H1 (cell line): ENCODE results near the gene BOK. TPM values are rescaled to one million over a fixed set of nuclear protein-coding genes. Genes with fewer than 3 reads are reported as not detected.

Source experiments
- CTCF ChIA-PET: fragments of 300-600 bp; sonication (Branson Sonifier 250); formaldehyde crosslinking; loops from one replicate; lab custom pipeline; 2021; ENCODE audit not compliant: partially characterized antibody; lab: Charles Lee
- POLR2A ChIA-PET: fragments of 300-600 bp; sonication (Branson Sonifier 250); formaldehyde crosslinking; loops from one replicate; lab custom pipeline; 2021; ENCODE audit warnings: inconsistent platforms; ENCODE audit not compliant: partially characterized antibody; lab: Charles Lee
- DNase-seq, 2 experiments: peaks; one replicate each; pipeline versions ENCODE4 v3.0.0 to v3.0.0-alpha.2; 2010 to 2022; ENCODE audit warnings: low spot score in 2 of 2, low read depth in 1 of 2, mixed read lengths in 1 of 2
- FAIRE-seq: peaks from 2 replicates; lab custom pipeline; 2011; peaks lifted over from hg19 to GRCh38; lab: Jason Lieb, UNC
- H2AFZ ChIP-seq: 2 replicates; pipeline ENCODE4 v1.8.1; 2012; ENCODE audit warnings: low read length, inconsistent platforms
- H2AK5ac ChIP-seq: 2 replicates; pipeline ENCODE4 v1.6.1; 2013; ENCODE audit warnings: low read depth, low read length
- H2BK120ac ChIP-seq: replicated peaks from 2 replicates; pipeline ENCODE3; 2013; ENCODE audit warnings: low read depth, low read length, inconsistent platforms
- H2BK12ac ChIP-seq: 2 replicates; pipeline ENCODE4 v1.6.1; 2013; ENCODE audit warnings: low read depth, low read length
- H2BK15ac ChIP-seq: 2 replicates; pipeline ENCODE4 v1.6.1; 2013; ENCODE audit warnings: low read length
- H2BK20ac ChIP-seq: 2 replicates; pipeline ENCODE4 v1.6.1; 2013; ENCODE audit warnings: low read length
- H2BK5ac ChIP-seq: 2 replicates; pipeline ENCODE4 v1.6.1; 2013; ENCODE audit warnings: low read depth, low read length
- H3K14ac ChIP-seq: 2 replicates; pipeline ENCODE4 v1.6.1; 2013; ENCODE audit warnings: inconsistent platforms; ENCODE audit not compliant: insufficient read length
- H3K18ac ChIP-seq: 2 replicates; pipeline ENCODE4 v1.6.1; 2013; ENCODE audit warnings: low read length; ENCODE audit errors: extremely low read depth
- H3K23ac ChIP-seq: 2 replicates; pipeline ENCODE4 v1.6.1; 2013; ENCODE audit warnings: inconsistent platforms; ENCODE audit not compliant: insufficient read length
- H3K23me2 ChIP-seq: 2 replicates; pipeline ENCODE4 v1.6.1; 2013; ENCODE audit warnings: low read depth, low read length
- H3K27ac ChIP-seq: 2 replicates; pipeline ENCODE4 v1.6.1; 2011; ENCODE audit warnings: low read depth, low read length, inconsistent platforms
- H3K27me3 ChIP-seq, 4 experiments: replicated peaks in 1 of 4; 1 replicate in 1 of 4; 2 replicates in 3 of 4; pipeline versions ENCODE4 v1.6.1 to v1.8.1; 2011 to 2013; ENCODE audit warnings: low read length in 3 of 4, mild to moderate bottlenecking in 3 of 4, inconsistent platforms in 2 of 4, mixed read lengths in 2 of 4, moderate library complexity in 1 of 4; ENCODE audit not compliant: control insufficient read depth in 3 of 4, insufficient read depth in 3 of 4; ENCODE audit errors: extremely low read depth in 1 of 4
- H3K36me3 ChIP-seq, 4 experiments: 2 replicates each; pipeline versions ENCODE4 v1.6.1 to v1.8.1; 2011 to 2013; ENCODE audit warnings: mild to moderate bottlenecking in 4 of 4, low read length in 3 of 4, moderate library complexity in 2 of 4, control low read depth in 1 of 4, inconsistent platforms in 1 of 4; ENCODE audit not compliant: insufficient read depth in 4 of 4, control insufficient read depth in 2 of 4
- H3K4ac ChIP-seq: replicated peaks from 2 replicates; pipeline ENCODE3; 2013; ENCODE audit warnings: low read length, low read depth, mixed read lengths, inconsistent platforms; ENCODE audit not compliant: insufficient read length
- H3K4me1 ChIP-seq, 4 experiments: replicated peaks in 1 of 4; 1 replicate in 1 of 4; 2 replicates in 3 of 4; pipeline versions ENCODE4 v1.6.1 to v1.8.1; 2011 to 2013; ENCODE audit warnings: low read length in 3 of 4, inconsistent platforms in 2 of 4, mixed read lengths in 1 of 4; ENCODE audit not compliant: insufficient read depth in 4 of 4, control insufficient read depth in 3 of 4
- H3K4me2 ChIP-seq, 2 experiments: 2 replicates each; pipeline versions ENCODE4 v1.6.1 to v1.8.1; 2011 to 2013; ENCODE audit warnings: low read depth in 2 of 2, low read length in 2 of 2, control low read depth in 1 of 2, inconsistent platforms in 1 of 2, mild to moderate bottlenecking in 1 of 2; ENCODE audit not compliant: insufficient read depth in 1 of 2
- H3K4me3 ChIP-seq, 4 experiments: fragments of 200-600, 300-600 bp in 1 of 4; sonication (generic), shearing (Covaris generic), sonication (Bioruptor Twin) in 1 of 4; 2 replicates each; pipeline versions ENCODE4 v1.5.1 to v1.8.1; 2011 to 2016; ENCODE audit warnings: low read length in 4 of 4, low read depth in 3 of 4, control low read depth in 2 of 4, inconsistent platforms in 2 of 4, mild to moderate bottlenecking in 2 of 4, mixed read lengths in 1 of 4, moderate library complexity in 1 of 4; ENCODE audit not compliant: insufficient read depth in 2 of 4; ENCODE audit errors: extremely low read depth in 1 of 4
- H3K56ac ChIP-seq: replicated peaks from 2 replicates; pipeline ENCODE3; 2013; ENCODE audit warnings: low read depth, mild to moderate bottlenecking, mixed read lengths, low read length, inconsistent platforms; ENCODE audit not compliant: insufficient read length
- H3K79me1 ChIP-seq: 2 replicates; pipeline ENCODE4 v1.6.1; 2013; ENCODE audit warnings: low read depth, low read length, control low read depth
- H3K79me2 ChIP-seq, 2 experiments: 2 replicates each; pipeline versions ENCODE4 v1.6.1 to v1.8.1; 2012 to 2013; ENCODE audit warnings: low read length in 2 of 2, mild to moderate bottlenecking in 2 of 2, inconsistent platforms in 1 of 2; ENCODE audit not compliant: insufficient read depth in 2 of 2, control insufficient read depth in 1 of 2
- H3K9ac ChIP-seq, 4 experiments: replicated peaks in 1 of 4; 1 replicate in 1 of 4; 2 replicates in 3 of 4; pipeline versions ENCODE4 v1.6.1 to v1.8.1; 2011 to 2013; ENCODE audit warnings: low read depth in 3 of 4, low read length in 3 of 4, control low read depth in 2 of 4, mild to moderate bottlenecking in 2 of 4, moderate library complexity in 2 of 4, inconsistent platforms in 1 of 4; ENCODE audit errors: extremely low read depth in 1 of 4
- H3K9me3 ChIP-seq, 2 experiments: 2 replicates each; pipeline versions ENCODE4 v1.6.1 to v1.8.1; 2012 to 2013; ENCODE audit warnings: mild to moderate bottlenecking in 2 of 2, moderate library complexity in 2 of 2, control low read depth in 1 of 2, inconsistent platforms in 1 of 2, low read depth in 1 of 2, low read length in 1 of 2, mixed read lengths in 1 of 2; ENCODE audit not compliant: insufficient read depth in 2 of 2
- H4K20me1 ChIP-seq, 2 experiments: replicated peaks in 1 of 2; 2 replicates each; pipeline versions ENCODE3 to v1.8.1; 2011 to 2013; ENCODE audit warnings: inconsistent platforms in 2 of 2, low read length in 2 of 2, mild to moderate bottlenecking in 1 of 2; ENCODE audit not compliant: insufficient read depth in 2 of 2, control insufficient read depth in 1 of 2
- H4K5ac ChIP-seq: 2 replicates; pipeline ENCODE4 v1.6.1; 2013; ENCODE audit warnings: low read length, low read depth, mixed read lengths, inconsistent platforms; ENCODE audit not compliant: insufficient read length
- H4K8ac ChIP-seq: 2 replicates; pipeline ENCODE4 v1.8.0; 2013; ENCODE audit warnings: mild to moderate bottlenecking, moderate library complexity, low read length, inconsistent platforms; ENCODE audit not compliant: insufficient read depth; ENCODE audit errors: extremely low read depth
- H4K91ac ChIP-seq: replicated peaks from 2 replicates; pipeline ENCODE3; 2013; ENCODE audit warnings: low read length, mixed read lengths, inconsistent platforms; ENCODE audit not compliant: insufficient read length
- ATF3 ChIP-seq: IDR thresholded peaks from 2 replicates; pipeline ENCODE4 v1.6.1; 2011; ENCODE audit warnings: low read depth, mild to moderate bottlenecking, low read length; ENCODE audit not compliant: insufficient read depth
- CBX8 ChIP-seq: fragments of 300-800, 300-1000 bp; sonication (generic); IDR thresholded peaks from 2 replicates; pipeline ENCODE4 v1.7.1; 2016; ENCODE audit warnings: low read depth, low read length, borderline replicate concordance
- CEBPB ChIP-seq: IDR thresholded peaks from 2 replicates; pipeline ENCODE4 v1.6.1; 2012; ENCODE audit warnings: low read depth, low read length
- CTBP2 ChIP-seq: IDR thresholded peaks from 2 replicates; pipeline ENCODE4 v1.7.0; 2011; ENCODE audit warnings: borderline replicate concordance, mild to moderate bottlenecking, moderate library complexity, mixed read lengths, low read length; ENCODE audit not compliant: insufficient read depth, insufficient read length
- GTF2F1 ChIP-seq: IDR thresholded peaks from 2 replicates; pipeline ENCODE4 v1.6.1; 2012; ENCODE audit warnings: low read depth, low read length, improper control_type of control experiment, borderline replicate concordance
- HDAC2 ChIP-seq, 2 experiments: fragments of 300-600 bp in 1 of 2; sonication (generic) in 1 of 2; IDR thresholded peaks; 2 replicates each; pipeline ENCODE4 v1.6.1; 2011 to 2012; ENCODE audit warnings: low read depth in 2 of 2, low read length in 2 of 2, mild to moderate bottlenecking in 2 of 2, moderate library complexity in 2 of 2, borderline replicate concordance in 1 of 2, inconsistent platforms in 1 of 2
- MAX ChIP-seq: IDR thresholded peaks from 2 replicates; pipeline ENCODE4 v1.6.1; 2012; ENCODE audit warnings: inconsistent platforms
- NANOG ChIP-seq: IDR thresholded peaks from 2 replicates; pipeline ENCODE4 v1.6.1; 2011; ENCODE audit warnings: low read length, low read depth, mild to moderate bottlenecking, inconsistent platforms; ENCODE audit not compliant: insufficient read depth, poor library complexity, severe bottlenecking
- NRF1 ChIP-seq: IDR thresholded peaks from 2 replicates; pipeline ENCODE4 v1.6.1; 2011; ENCODE audit warnings: mild to moderate bottlenecking, low read depth, low read length, improper control_type of control experiment
- RAD21 ChIP-seq, 2 experiments: IDR thresholded peaks in 1 of 2; conservative IDR thresholded peaks in 1 of 2; 2 replicates each; pipeline ENCODE4 v1.6.1; 2011; ENCODE audit warnings: low read depth in 2 of 2, low read length in 2 of 2, improper control_type of control experiment in 1 of 2, inconsistent platforms in 1 of 2, mild to moderate bottlenecking in 1 of 2, moderate library complexity in 1 of 2
- RFX5 ChIP-seq: IDR thresholded peaks from 2 replicates; pipeline ENCODE4 v1.6.1; 2011; ENCODE audit warnings: low read depth, low read length, improper control_type of control experiment, borderline replicate concordance
- WGBS, 2 experiments: shearing (Covaris generic) in 1 of 2; methylation state at CpG; one replicate each; pipeline versions ENCODE4 v1.1.6 to v1.1.7; 2013 to 2015; ENCODE audit warnings: low lambda C conversion rate in 2 of 2, mixed read lengths in 2 of 2, inconsistent platforms in 1 of 2, low coverage in 1 of 2, missing lambda C conversion rate in 1 of 2; ENCODE audit not compliant: insufficient replicate concordance in 2 of 2, insufficient coverage in 1 of 2, insufficient read length in 1 of 2; ENCODE audit errors: extremely low coverage in 1 of 2, missing lambda C conversion rate in 1 of 2; 5-methylcytosine and 5-hydroxymethylcytosine counted together
- polyA plus RNA-seq, 7 experiments: library from polyadenylated mRNA; depleted of rRNA in 3 of 7; stranded (reverse) in 5 of 7; unstranded in 2 of 7; fragments of >200 nt in 5 of 7; fragments of 200-250 nt in 2 of 7; gene quantifications; 1 replicate in 5 of 7; 2 replicates in 1 of 7; 4 replicates in 1 of 7; pipeline versions ENCODE4 v1.2.1 to v1.2.3, GENCODE V29; 2011 to 2013; ENCODE audit warnings: missing spikeins in 2 of 7, mixed read lengths in 2 of 7
- total RNA-seq: library from RNA; stranded (reverse); fragmentation: NEBNext Ultra II Directional; extraction: Animal tissue kit (Norgen Biotek cat#: 25700); gene quantifications from 2 replicates; pipeline ENCODE4 v1.2.1, GENCODE V29; 2021

The BOK gene
- total and polyA plus RNA-seq, 2 of the 8 experiments (the other 6 are each of a cell fraction or from before 2014, with no cell fraction given): 33.7 to 37.6 TPM

GRCh38 chr2:241593271-241593670, 34.7 kb downstream of the BOK start:
- ChIA-PET POLR2A (interaction anchor here (0.6 to 1.6 kb wide), 3 partner anchors 11 to 18 kb away, joined by 3 read pairs; no protein-coding TSS in a partner anchor), CTCF (no interaction called here)
- Histone ChIP-seq H4K20me1 (peaks cover 3 to 11% of the 10 kb centered on the region in 2 experiments), H3K23me2 (no peaks in the 10 kb centered on the region), H3K9ac (no peak overlapping the region), H4K91ac (no peak overlapping the region), H2AK5ac (no peak overlapping the region), H2BK20ac (no peak overlapping the region), H2BK12ac (no peak overlapping the region), H3K27ac (no peak overlapping the region), H2BK120ac (no peak overlapping the region), H3K4me2 (no peak overlapping the region), H3K56ac (no peak overlapping the region), H2AFZ (no peak overlapping the region), H3K27me3 (no peaks in the 10 kb centered on the region; a peak in 1 of 7 replicates), H3K79me2 (no peaks in the 10 kb centered on the region), H3K4ac (no peak overlapping the region), H3K9me3 (no peaks in the 10 kb centered on the region), H3K79me1 (no peaks in the 10 kb centered on the region; the same call in none of the 2 replicates), H2BK15ac (no peak overlapping the region), H3K18ac (no peak overlapping the region), H2BK5ac (0 out of 2 replicates have a peak overlapping the region, but pooled peaks have one; percentile 52), H3K4me3 (no peak overlapping the region), H3K14ac (no peak overlapping the region), H3K36me3 (no peaks in the 10 kb centered on the region; a peak in 2 of 8 replicates), H3K4me1 (peaks cover 0 to 4% (median 0%) of the 10 kb centered on the region in 4 experiments; a peak in 1 of 7 replicates), H4K8ac (peak overlapping the region; percentile 43; the same call in 1 of the 2 replicates), H3K23ac (no peak overlapping the region), H4K5ac (no peak overlapping the region)
- WGBS, 2 experiments: 90% methylated on average over 16 of the region's 16 CpGs; no CpG with 5 or more reads in 1 of the 2 experiments
- no peak for DNase-seq
- no peak for FAIRE-seq
- TF ChIP-seq CTBP2: no peak
- TF ChIP-seq NANOG: no peak
- TF ChIP-seq CEBPB: no peak
- TF ChIP-seq HDAC2 (IDR thresholded peaks at IDR 0.05; ENCODE audit: borderline replicate concordance in 1 of 2, low read depth in 2 of 2, low read length in 2 of 2): no peak
- no peak for TF ChIP-seq NRF1
- no peak for TF ChIP-seq RFX5
- no peak for TF ChIP-seq CBX8
- TF ChIP-seq MAX: no peak
- TF ChIP-seq ATF3: no peak
- no peak for TF ChIP-seq RAD21 (IDR thresholded peaks at IDR 0.05 in 1 of 2, conservative IDR thresholded peaks at IDR 0.05 in 1 of 2; ENCODE audit: low read depth in 2 of 2, low read length in 2 of 2)
- no peak for TF ChIP-seq GTF2F1
